ENCODE results near the gene PNPLA1.

- TF ChIP-seq CTCF (IDR thresholded peaks at IDR 0.05), result no peak
- no peak for TF ChIP-seq ZFX (IDR thresholded peaks at IDR 0.05; ENCODE audit: borderline replicate concordance)
These were observed 81.1 kb downstream of the PNPLA1 start for GRCh38 chr6:36350681-36351571.

Data from 22Rv1 (cell line).